ENCODE data around the gene CACNB1.

DNA sequence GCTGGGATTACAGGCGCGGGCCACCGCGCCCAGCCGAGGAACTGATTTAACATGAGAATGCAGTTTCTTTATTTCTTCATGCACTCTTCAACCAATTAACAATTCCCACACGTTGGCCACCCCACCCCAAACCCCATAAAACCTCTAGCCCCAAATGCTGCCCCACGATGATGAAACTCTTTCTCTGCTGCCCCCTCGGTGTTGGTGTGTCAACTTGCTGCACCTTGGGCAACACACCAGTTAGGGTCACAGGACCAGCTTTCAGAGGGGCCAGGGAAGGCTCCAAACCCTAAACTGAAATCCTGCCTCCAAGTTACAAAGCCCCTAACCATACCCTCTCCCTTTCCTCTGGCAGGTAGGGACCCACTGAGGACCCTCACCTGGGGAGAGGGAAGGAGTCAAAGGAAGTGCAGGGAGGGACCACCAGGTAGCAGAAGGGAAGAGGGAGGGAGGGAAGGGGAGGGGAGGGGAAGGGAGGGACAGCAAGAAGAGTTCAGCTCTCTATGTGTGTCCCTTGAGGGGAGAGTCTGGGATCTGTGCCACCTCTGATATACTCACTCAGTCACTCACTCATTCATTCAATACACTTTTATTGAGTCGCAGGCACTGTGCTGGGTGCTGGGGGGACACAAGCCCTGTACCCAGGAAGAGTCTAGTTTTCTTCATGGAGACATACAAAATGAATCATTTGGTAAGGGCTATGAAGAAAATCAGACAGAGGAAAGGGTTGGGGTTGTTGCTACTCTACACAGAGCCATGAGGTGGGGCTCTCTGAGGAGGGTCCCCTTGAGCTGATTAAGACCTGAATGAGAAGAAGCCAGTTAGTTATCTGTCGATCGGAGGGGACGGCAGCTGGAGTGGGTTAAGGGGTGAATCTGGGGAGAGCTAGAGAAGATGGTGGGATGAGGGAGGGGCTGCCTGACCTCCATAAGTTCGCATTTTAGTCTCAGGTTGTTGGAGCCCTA, 50.0 kb downstream of the CACNB1 start:
- TF ChIP-seq POLR2AphosphoS5 (IDR thresholded peaks at IDR 0.05; ENCODE audit: low read depth, low read length) (no peak), FOSL2 (IDR thresholded peaks at IDR 0.05; ENCODE audit: borderline replicate concordance, low read depth) (no peak), EP300 (IDR thresholded peaks at IDR 0.05; ENCODE audit: borderline replicate concordance in 1 of 2, low read depth in 1 of 2, low read length in 1 of 2) (no peak)
- TF ChIP-seq, protein P1, sequence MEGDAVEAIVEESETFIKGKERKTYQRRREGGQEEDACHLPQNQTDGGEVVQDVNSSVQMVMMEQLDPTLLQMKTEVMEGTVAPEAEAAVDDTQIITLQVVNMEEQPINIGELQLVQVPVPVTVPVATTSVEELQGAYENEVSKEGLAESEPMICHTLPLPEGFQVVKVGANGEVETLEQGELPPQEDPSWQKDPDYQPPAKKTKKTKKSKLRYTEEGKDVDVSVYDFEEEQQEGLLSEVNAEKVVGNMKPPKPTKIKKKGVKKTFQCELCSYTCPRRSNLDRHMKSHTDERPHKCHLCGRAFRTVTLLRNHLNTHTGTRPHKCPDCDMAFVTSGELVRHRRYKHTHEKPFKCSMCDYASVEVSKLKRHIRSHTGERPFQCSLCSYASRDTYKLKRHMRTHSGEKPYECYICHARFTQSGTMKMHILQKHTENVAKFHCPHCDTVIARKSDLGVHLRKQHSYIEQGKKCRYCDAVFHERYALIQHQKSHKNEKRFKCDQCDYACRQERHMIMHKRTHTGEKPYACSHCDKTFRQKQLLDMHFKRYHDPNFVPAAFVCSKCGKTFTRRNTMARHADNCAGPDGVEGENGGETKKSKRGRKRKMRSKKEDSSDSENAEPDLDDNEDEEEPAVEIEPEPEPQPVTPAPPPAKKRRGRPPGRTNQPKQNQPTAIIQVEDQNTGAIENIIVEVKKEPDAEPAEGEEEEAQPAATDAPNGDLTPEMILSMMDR (IDR thresholded peaks at IDR 0.05): no peak
- TF ChIP-seq, protein P2, sequence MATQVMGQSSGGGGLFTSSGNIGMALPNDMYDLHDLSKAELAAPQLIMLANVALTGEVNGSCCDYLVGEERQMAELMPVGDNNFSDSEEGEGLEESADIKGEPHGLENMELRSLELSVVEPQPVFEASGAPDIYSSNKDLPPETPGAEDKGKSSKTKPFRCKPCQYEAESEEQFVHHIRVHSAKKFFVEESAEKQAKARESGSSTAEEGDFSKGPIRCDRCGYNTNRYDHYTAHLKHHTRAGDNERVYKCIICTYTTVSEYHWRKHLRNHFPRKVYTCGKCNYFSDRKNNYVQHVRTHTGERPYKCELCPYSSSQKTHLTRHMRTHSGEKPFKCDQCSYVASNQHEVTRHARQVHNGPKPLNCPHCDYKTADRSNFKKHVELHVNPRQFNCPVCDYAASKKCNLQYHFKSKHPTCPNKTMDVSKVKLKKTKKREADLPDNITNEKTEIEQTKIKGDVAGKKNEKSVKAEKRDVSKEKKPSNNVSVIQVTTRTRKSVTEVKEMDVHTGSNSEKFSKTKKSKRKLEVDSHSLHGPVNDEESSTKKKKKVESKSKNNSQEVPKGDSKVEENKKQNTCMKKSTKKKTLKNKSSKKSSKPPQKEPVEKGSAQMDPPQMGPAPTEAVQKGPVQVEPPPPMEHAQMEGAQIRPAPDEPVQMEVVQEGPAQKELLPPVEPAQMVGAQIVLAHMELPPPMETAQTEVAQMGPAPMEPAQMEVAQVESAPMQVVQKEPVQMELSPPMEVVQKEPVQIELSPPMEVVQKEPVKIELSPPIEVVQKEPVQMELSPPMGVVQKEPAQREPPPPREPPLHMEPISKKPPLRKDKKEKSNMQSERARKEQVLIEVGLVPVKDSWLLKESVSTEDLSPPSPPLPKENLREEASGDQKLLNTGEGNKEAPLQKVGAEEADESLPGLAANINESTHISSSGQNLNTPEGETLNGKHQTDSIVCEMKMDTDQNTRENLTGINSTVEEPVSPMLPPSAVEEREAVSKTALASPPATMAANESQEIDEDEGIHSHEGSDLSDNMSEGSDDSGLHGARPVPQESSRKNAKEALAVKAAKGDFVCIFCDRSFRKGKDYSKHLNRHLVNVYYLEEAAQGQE (IDR thresholded peaks at IDR 0.05; ENCODE audit: low read depth, low read length): no peak
